ENCODE data around the gene CNTNAP4.

Gene CNTNAP4

DNA sequence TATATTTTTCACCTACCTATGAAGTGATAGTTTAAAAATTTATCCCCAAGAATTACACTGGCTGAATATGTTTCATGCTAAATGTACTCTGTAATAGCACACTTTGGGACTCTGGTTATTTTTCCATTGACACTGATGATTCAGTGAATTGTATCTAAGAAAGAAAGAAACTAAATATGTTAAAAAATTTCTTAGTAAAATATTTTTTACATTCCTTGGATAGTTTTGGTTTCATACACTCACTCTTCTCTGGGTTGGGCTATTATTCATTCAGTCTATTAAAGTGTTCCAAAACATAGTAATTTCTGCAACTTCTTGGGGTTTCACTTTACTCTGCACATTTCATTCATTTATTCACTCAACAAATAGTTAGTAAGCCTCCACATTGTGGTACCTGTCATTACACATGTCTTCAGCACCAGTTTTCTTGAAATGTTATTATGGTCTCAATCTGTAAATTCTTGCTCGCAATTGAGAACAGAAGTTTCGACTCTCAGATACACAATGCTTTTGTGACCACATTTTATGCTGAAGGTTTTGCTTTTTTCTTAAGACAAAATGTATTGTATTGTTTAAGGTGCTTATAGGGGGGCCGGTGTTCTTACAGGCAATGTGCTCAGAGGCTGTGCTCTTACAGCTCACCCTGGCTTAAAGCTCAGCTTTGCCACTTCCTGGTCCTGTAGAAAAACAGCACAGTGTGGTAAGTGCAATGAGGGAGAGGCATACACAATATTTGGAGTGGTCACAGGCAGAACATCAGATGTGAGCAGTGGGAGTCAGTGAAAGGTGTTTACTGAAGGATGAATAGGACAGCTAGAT lies 17.4 kb downstream of the CNTNAP4 start:
- TF ChIP-seq, protein P1, sequence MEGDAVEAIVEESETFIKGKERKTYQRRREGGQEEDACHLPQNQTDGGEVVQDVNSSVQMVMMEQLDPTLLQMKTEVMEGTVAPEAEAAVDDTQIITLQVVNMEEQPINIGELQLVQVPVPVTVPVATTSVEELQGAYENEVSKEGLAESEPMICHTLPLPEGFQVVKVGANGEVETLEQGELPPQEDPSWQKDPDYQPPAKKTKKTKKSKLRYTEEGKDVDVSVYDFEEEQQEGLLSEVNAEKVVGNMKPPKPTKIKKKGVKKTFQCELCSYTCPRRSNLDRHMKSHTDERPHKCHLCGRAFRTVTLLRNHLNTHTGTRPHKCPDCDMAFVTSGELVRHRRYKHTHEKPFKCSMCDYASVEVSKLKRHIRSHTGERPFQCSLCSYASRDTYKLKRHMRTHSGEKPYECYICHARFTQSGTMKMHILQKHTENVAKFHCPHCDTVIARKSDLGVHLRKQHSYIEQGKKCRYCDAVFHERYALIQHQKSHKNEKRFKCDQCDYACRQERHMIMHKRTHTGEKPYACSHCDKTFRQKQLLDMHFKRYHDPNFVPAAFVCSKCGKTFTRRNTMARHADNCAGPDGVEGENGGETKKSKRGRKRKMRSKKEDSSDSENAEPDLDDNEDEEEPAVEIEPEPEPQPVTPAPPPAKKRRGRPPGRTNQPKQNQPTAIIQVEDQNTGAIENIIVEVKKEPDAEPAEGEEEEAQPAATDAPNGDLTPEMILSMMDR (IDR thresholded peaks at IDR 0.05; ENCODE audit: control insufficient read depth, insufficient read depth, low read depth, low read length, missing control alignments), result no peak
- DNase-seq (ENCODE audit: low read depth), result no peak
- no peak overlapping the region for H3K4me3 ChIP-seq (ENCODE audit: control insufficient read depth, low read depth, low read length)

DNA sequence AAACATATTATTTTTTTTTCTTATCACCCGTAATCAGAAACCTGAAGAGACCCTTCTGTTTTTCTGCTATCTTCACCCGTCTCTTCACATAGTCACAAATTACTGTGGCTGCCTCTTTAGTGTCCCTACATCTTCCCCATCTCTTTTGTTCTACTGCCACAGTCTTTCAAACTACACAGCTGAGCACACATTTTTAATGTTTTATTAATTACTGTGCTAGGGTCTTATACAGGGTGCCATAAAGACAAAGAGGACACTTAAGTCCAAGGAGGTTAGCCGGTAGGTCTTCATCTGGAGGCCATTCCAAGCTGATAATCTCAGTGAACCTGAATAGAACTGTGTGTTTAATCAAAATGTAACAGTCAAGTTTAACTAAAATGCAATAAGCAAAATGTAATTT lies 20.7 kb downstream of the CNTNAP4 start:
- TF ChIP-seq, protein P1 (IDR thresholded peaks at IDR 0.05; ENCODE audit: control insufficient read depth, insufficient read depth, low read depth, low read length, missing control alignments), result no peak
- DNase-seq (ENCODE audit: low read depth), result no peak

GRCh38 chr16:76303637-76304314 lies 26.6 kb downstream of the CNTNAP4 start:
- no peak for DNase-seq (ENCODE audit: low read depth)
- no peak overlapping the region for H3K4me3 ChIP-seq (ENCODE audit: control insufficient read depth, low read depth, low read length)
- TF ChIP-seq, protein P1 (IDR thresholded peaks at IDR 0.05; ENCODE audit: control insufficient read depth, insufficient read depth, low read depth, low read length, missing control alignments), result no peak

More for the DNA sequence above, 20.7 kb downstream of the CNTNAP4 start:
- no peak overlapping the region for H3K4me3 ChIP-seq (ENCODE audit: control insufficient read depth, low read depth, low read length)

- TF ChIP-seq, protein P1 (IDR thresholded peaks at IDR 0.05; ENCODE audit: control insufficient read depth, insufficient read depth, low read depth, low read length, missing control alignments), result no peak
- DNase-seq (ENCODE audit: low read depth), result no peak
- H3K4me3 ChIP-seq (ENCODE audit: control insufficient read depth, low read depth, low read length), result no peak overlapping the region
Observed at GRCh38 chr16:76309639-76310335, 32.6 kb downstream of the CNTNAP4 start.

- no peak for DNase-seq (ENCODE audit: low read depth)
- TF ChIP-seq, protein P1 (IDR thresholded peaks at IDR 0.05; ENCODE audit: control insufficient read depth, insufficient read depth, low read depth, low read length, missing control alignments), result no peak
- no peak overlapping the region for H3K4me3 ChIP-seq (ENCODE audit: control insufficient read depth, low read depth, low read length)
Observed at GRCh38 chr16:76311260-76311659, 34.1 kb downstream of the CNTNAP4 start.

DNA sequence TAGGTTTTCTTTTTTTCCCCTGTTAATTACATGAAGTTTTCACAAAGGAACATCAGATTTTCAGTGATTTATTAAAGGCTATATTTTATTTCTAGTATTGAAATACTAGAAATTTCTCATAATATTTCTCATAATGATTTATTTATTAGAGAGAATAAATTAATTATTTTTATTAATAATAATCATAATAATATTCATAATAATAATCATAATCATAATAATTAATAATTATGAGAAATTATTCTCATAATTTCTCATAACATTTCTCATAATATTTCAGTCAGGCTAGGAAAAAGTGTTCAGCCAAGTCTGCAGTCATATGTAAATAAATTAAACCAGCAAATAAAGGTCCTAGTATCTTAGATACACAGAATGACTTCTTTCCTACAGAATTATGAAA lies 41.4 kb downstream of the CNTNAP4 start:
- H3K4me3 ChIP-seq (ENCODE audit: control insufficient read depth, low read depth, low read length), result no peak overlapping the region
- DNase-seq (ENCODE audit: low read depth), result no peak
- TF ChIP-seq, protein P1 (IDR thresholded peaks at IDR 0.05; ENCODE audit: control insufficient read depth, insufficient read depth, low read depth, low read length, missing control alignments), result no peak

Data from AG09309 (cell line).